H9 (cell line): Measurements from ENCODE around the gene LIN7A. TPM values are rescaled to one million over a fixed set of nuclear protein-coding genes. Genes with fewer than 3 reads are reported as not detected.

Experiments used
- DNase-seq: peaks from one replicate; pipeline ENCODE4 v3.0.0-alpha.2; 2017
- H2AFZ ChIP-seq: one replicate; pipeline ENCODE4 v1.6.1; 2013; ENCODE audit warnings: mild to moderate bottlenecking, low read length, control low read depth, moderate library complexity
- H2AK5ac ChIP-seq: 2 replicates; pipeline ENCODE4 v1.6.1; 2013; ENCODE audit warnings: low read length, control low read depth, mixed read lengths; ENCODE audit not compliant: insufficient read length
- H2BK120ac ChIP-seq: one replicate; pipeline ENCODE4 v1.6.1; 2013; ENCODE audit warnings: low read depth, mild to moderate bottlenecking, low read length, control low read depth, inconsistent platforms; ENCODE audit not compliant: poor library complexity, severe bottlenecking
- H2BK12ac ChIP-seq: 2 replicates; pipeline ENCODE4 v1.6.1; 2013; ENCODE audit warnings: low read length, control low read depth, mixed read lengths, low read depth; ENCODE audit not compliant: insufficient read length
- H2BK15ac ChIP-seq: 2 replicates; pipeline ENCODE4 v1.6.1; 2013; ENCODE audit warnings: low read depth, low read length, control low read depth
- H2BK20ac ChIP-seq: one replicate; pipeline ENCODE4 v1.6.1; 2013; ENCODE audit warnings: low read depth, mild to moderate bottlenecking, low read length, control low read depth, inconsistent platforms; ENCODE audit not compliant: poor library complexity, severe bottlenecking
- H2BK5ac ChIP-seq: 2 replicates; pipeline ENCODE4 v1.6.1; 2013; ENCODE audit warnings: low read length, control low read depth, mixed read lengths; ENCODE audit not compliant: insufficient read length
- H3K14ac ChIP-seq: 2 replicates; pipeline ENCODE4 v1.6.1; 2013; ENCODE audit warnings: low read length, control low read depth; ENCODE audit not compliant: insufficient read depth
- H3K18ac ChIP-seq: 2 replicates; pipeline ENCODE4 v1.6.1; 2013; ENCODE audit warnings: low read depth, mild to moderate bottlenecking, mixed read lengths, low read length, control low read depth; ENCODE audit not compliant: insufficient read length
- H3K23ac ChIP-seq: 2 replicates; pipeline ENCODE4 v1.6.1; 2013; ENCODE audit warnings: low read length, control low read depth, mixed read lengths, low read depth; ENCODE audit not compliant: insufficient read length
- H3K23me2 ChIP-seq: 2 replicates; pipeline ENCODE4 v1.6.1; 2013; ENCODE audit warnings: low read depth, mild to moderate bottlenecking, mixed read lengths, low read length, control low read depth; ENCODE audit not compliant: insufficient read length, poor library complexity, severe bottlenecking
- H3K27ac ChIP-seq: 2 replicates; pipeline ENCODE4 v1.5.1; 2013; ENCODE audit warnings: low read length, control low read depth, mixed read lengths, low read depth; ENCODE audit not compliant: insufficient read length
- H3K27me3 ChIP-seq: 2 replicates; pipeline ENCODE4 v1.6.1; 2013; ENCODE audit warnings: low read length, control low read depth, inconsistent platforms; ENCODE audit not compliant: insufficient read depth
- H3K4ac ChIP-seq: 2 replicates; pipeline ENCODE4 v1.6.1; 2013; ENCODE audit warnings: low read depth, mild to moderate bottlenecking, control low read depth, inconsistent platforms, low read length, moderate library complexity
- H3K4me1 ChIP-seq: 2 replicates; pipeline ENCODE4 v1.6.1; 2013; ENCODE audit warnings: low read length, control low read depth, inconsistent platforms; ENCODE audit not compliant: insufficient read depth
- H3K4me2 ChIP-seq: 2 replicates; pipeline ENCODE4 v1.6.1; 2013; ENCODE audit warnings: low read length, control low read depth, mixed read lengths; ENCODE audit not compliant: insufficient read length, insufficient read depth
- H3K56ac ChIP-seq: 2 replicates; pipeline ENCODE4 v1.6.1; 2013; ENCODE audit warnings: low read depth, mild to moderate bottlenecking, mixed read lengths, low read length, control low read depth; ENCODE audit not compliant: insufficient read length
- H3K79me1 ChIP-seq: 2 replicates; pipeline ENCODE4 v1.6.1; 2013; ENCODE audit warnings: low read depth, mild to moderate bottlenecking, moderate library complexity, low read length, control low read depth, inconsistent platforms; ENCODE audit not compliant: insufficient read depth, poor library complexity, severe bottlenecking
- H3K79me2 ChIP-seq: 2 replicates; pipeline ENCODE4 v1.6.1; 2013; ENCODE audit warnings: low read length, control low read depth, inconsistent platforms; ENCODE audit not compliant: insufficient read depth
- H3K9ac ChIP-seq: 2 replicates; pipeline ENCODE4 v1.6.1; 2013; ENCODE audit warnings: low read length, control low read depth, mixed read lengths; ENCODE audit not compliant: insufficient read length; ENCODE audit errors: extremely low read depth
- H3K9me3 ChIP-seq: one replicate; pipeline ENCODE4 v1.6.1; 2013; ENCODE audit warnings: low read depth, low read length, inconsistent platforms; ENCODE audit not compliant: control insufficient read depth
- H3T11ph ChIP-seq: one replicate; pipeline ENCODE4 v1.6.1; 2013; ENCODE audit warnings: mild to moderate bottlenecking, low read length, control low read depth, inconsistent platforms
- H4K20me1 ChIP-seq: one replicate; pipeline ENCODE4 v1.6.1; 2013; ENCODE audit not compliant: control insufficient read depth, insufficient read length, insufficient read depth
- H4K5ac ChIP-seq: 2 replicates; pipeline ENCODE4 v1.6.1; 2013; ENCODE audit warnings: low read depth, mild to moderate bottlenecking, mixed read lengths, low read length, control low read depth; ENCODE audit not compliant: insufficient read length
- H4K8ac ChIP-seq: replicated peaks from 2 replicates; pipeline ENCODE4 v1.6.1; 2013; ENCODE audit warnings: low read length, control low read depth, mixed read lengths, low read depth; ENCODE audit not compliant: insufficient read length
- H4K91ac ChIP-seq: 2 replicates; pipeline ENCODE4 v1.6.1; 2013; ENCODE audit warnings: low read depth, mild to moderate bottlenecking, moderate library complexity, mixed read lengths, low read length, control low read depth; ENCODE audit not compliant: insufficient read length
- H3K27ac Mint-ChIP-seq, 3 experiments: 2 replicates in 2 of 3; 3 replicates in 1 of 3; pipeline ENCODE4 v1.8.0; 2020 to 2021; ENCODE audit warnings: mixed read lengths in 3 of 3, mild to moderate bottlenecking in 1 of 3, moderate library complexity in 1 of 3
- H3K27me3 Mint-ChIP-seq: 2 replicates; pipeline ENCODE4 v1.8.0; 2021; ENCODE audit warnings: low read depth, mild to moderate bottlenecking, moderate library complexity, mixed read lengths
- H3K36me3 Mint-ChIP-seq, 3 experiments: 2 replicates in 2 of 3; 3 replicates in 1 of 3; pipeline ENCODE4 v1.8.0; 2020 to 2021; ENCODE audit warnings: low read depth in 3 of 3, mixed read lengths in 3 of 3; ENCODE audit not compliant: insufficient read depth in 1 of 3
- H3K4me1 Mint-ChIP-seq, 2 experiments: 2 replicates each; pipeline ENCODE4 v1.8.0; 2020; ENCODE audit warnings: mixed read lengths in 2 of 2
- H3K4me3 Mint-ChIP-seq, 2 experiments: 2 replicates in 1 of 2; 3 replicates in 1 of 2; pipeline ENCODE4 v1.8.0; 2020 to 2021; ENCODE audit warnings: mild to moderate bottlenecking in 2 of 2, mixed read lengths in 2 of 2, moderate library complexity in 1 of 2
- H3K9me3 Mint-ChIP-seq, 2 experiments: 2 replicates in 1 of 2; 3 replicates in 1 of 2; pipeline ENCODE4 v1.8.0; 2020; ENCODE audit warnings: mild to moderate bottlenecking in 2 of 2, mixed read lengths in 2 of 2, moderate library complexity in 1 of 2
- WGBS: extraction: QIAGEN DNeasy Blood & Tissue Kit; methylation state at CpG from one replicate; pipeline ENCODE4 v1.1.7; 2013; ENCODE audit warnings: missing lambda C conversion rate, low lambda C conversion rate, mixed read lengths; ENCODE audit not compliant: insufficient read length; ENCODE audit errors: extremely low coverage; 5-methylcytosine and 5-hydroxymethylcytosine counted together
- total RNA-seq: library from RNA; stranded (reverse); gene quantifications from 2 replicates; pipeline ENCODE4 v1.2.1, GENCODE V29; 2021
- TF ChIP-seq, protein P1 (sequence below): fragments of 200-600 bp; sonication (generic); conservative IDR thresholded peaks from 3 replicates; pipeline ENCODE4 v1.8.0; 2021; ENCODE audit warnings: antibody characterized with exemption, mild to moderate bottlenecking

The LIN7A gene
- total RNA-seq, 1 experiment from 2014 or later, result 18.3 TPM

- no peak for DNase-seq
- H2AFZ ChIP-seq, result no peak overlapping the region
- H4K20me1 ChIP-seq, result no peaks in the 10 kb centered on the region
- H2BK15ac ChIP-seq, result no peak overlapping the region
- H3K27me3 Mint-ChIP-seq, result no peaks in the 10 kb centered on the region
- no peak overlapping the region for H2BK5ac ChIP-seq
- TF ChIP-seq, protein P1, sequence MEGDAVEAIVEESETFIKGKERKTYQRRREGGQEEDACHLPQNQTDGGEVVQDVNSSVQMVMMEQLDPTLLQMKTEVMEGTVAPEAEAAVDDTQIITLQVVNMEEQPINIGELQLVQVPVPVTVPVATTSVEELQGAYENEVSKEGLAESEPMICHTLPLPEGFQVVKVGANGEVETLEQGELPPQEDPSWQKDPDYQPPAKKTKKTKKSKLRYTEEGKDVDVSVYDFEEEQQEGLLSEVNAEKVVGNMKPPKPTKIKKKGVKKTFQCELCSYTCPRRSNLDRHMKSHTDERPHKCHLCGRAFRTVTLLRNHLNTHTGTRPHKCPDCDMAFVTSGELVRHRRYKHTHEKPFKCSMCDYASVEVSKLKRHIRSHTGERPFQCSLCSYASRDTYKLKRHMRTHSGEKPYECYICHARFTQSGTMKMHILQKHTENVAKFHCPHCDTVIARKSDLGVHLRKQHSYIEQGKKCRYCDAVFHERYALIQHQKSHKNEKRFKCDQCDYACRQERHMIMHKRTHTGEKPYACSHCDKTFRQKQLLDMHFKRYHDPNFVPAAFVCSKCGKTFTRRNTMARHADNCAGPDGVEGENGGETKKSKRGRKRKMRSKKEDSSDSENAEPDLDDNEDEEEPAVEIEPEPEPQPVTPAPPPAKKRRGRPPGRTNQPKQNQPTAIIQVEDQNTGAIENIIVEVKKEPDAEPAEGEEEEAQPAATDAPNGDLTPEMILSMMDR, result no peak
- no peaks in the 10 kb centered on the region for H3K27me3 ChIP-seq
- H3K9me3 Mint-ChIP-seq, result peaks cover 4 to 8% of the 10 kb centered on the region in 2 experiments; a peak in 3 of 5 replicates
- H3K4me2 ChIP-seq, result no peak overlapping the region
- H4K91ac ChIP-seq, result no peak overlapping the region
- H3K18ac ChIP-seq, result no peak overlapping the region
- H3K4me1 ChIP-seq, result peaks cover 5% of the 10 kb centered on the region; the same call in 1 of the 2 replicates
- H2BK12ac ChIP-seq, result no peak overlapping the region
- H3K14ac ChIP-seq, result no peak overlapping the region
- no peak overlapping the region for H3T11ph ChIP-seq
- no peak overlapping the region for H2BK120ac ChIP-seq
- no peak overlapping the region for H4K8ac ChIP-seq
- H3K9ac ChIP-seq, result no peak overlapping the region
- H3K36me3 Mint-ChIP-seq, result peaks cover 4 to 37% (median 20%) of the 10 kb centered on the region in 3 experiments
- no peak overlapping the region for H3K27ac ChIP-seq
- H3K79me2 ChIP-seq, result no peaks in the 10 kb centered on the region
- H3K27ac Mint-ChIP-seq, result 0 out of 7 replicates have a peak overlapping the region, but pooled peaks of 1 of the 3 experiments have one; percentile 17
- no peaks in the 10 kb centered on the region for H3K79me1 ChIP-seq
- H3K23me2 ChIP-seq, result no peaks in the 10 kb centered on the region
- no peak overlapping the region for H3K4ac ChIP-seq
- H3K4me1 Mint-ChIP-seq, result peaks cover 11 to 15% of the 10 kb centered on the region in 2 experiments
- H4K5ac ChIP-seq, result no peak overlapping the region
- H3K4me3 Mint-ChIP-seq, result no peak overlapping the region
- WGBS, result no CpG with 5 or more reads among the region's 3 CpGs
- no peaks in the 10 kb centered on the region for H3K9me3 ChIP-seq
- no peak overlapping the region for H2BK20ac ChIP-seq
- H3K56ac ChIP-seq, result no peak overlapping the region
- no peak overlapping the region for H2AK5ac ChIP-seq
- H3K23ac ChIP-seq, result no peak overlapping the region
Measured at GRCh38 chr12:80802652-80803400, 134.9 kb downstream of the LIN7A start.
